ENCODE measurements around the gene CD300LG. TPM values are rescaled to one million over a fixed set of nuclear protein-coding genes. Genes with fewer than 3 reads are reported as not detected.
"Not testable (repeated sequence)": the region's sequence is repeated elsewhere in the genome, so short reads cannot be mapped to it uniquely, and the experiment has no call there.

Gene CD300LG
- total RNA-seq, 1 experiment from 2014 or later = not detected

DNA sequence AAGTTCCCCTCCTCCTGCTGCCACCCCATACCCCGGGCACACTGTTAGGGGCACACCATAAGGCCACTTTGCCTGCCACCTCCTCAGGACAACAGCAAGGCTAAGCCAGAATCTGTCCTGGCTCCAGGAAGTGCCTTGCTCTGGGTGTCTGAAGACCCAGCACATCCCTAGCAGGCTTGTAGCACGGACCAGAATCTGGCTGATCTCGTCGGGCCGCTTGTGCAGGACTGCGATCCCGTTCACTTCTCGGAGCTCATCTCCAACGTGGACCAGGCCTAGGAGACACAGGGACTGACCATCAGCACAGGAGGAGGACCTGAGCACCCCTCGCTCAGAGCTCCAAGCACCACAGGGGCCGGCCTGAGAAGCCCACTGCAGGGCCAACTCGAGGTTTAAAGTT, 21.4 kb upstream of the CD300LG start:
- no peak for DNase-seq (ENCODE audit: low spot score)

DNA sequence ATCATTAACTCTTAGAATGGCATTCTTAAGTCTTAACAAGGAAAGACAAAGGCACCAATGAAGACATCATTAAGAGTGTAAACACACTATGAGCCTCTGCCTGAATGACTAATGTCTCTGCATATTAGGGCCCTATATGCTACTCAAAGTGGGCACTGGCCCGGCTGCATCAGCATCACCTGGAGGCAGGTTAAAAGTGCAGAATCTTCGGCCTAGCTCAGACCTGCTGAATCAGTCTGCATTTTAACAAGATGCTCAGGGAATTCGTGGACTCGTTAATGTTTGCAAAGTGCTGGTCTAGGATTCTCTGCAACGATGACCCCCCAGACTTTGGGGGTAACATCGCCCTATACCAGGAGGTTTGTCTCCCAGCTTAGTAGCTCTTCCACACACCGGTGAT, 20.8 kb upstream of the CD300LG start:
- DNase-seq (ENCODE audit: low spot score) = no peak

DNA sequence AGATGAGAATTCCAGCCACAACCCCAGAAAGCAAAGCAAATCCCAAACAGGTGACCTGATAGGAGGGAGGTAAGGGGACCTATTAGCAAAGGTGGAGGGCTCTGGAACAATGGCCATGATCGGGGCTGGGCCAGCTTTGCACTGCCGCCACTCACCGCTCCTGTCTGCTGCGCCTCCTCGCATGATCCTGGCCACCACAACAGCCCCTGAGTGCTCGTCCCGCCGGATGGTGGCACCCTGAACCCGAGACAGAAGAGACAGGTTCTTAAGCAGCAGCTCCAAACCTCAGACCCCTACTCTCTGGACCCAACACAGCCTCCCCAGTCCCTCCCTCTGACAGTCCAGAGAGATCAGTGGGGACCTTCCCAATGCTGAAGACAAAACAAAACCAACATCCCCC, 19.4 kb upstream of the CD300LG start:
- no peak for DNase-seq (ENCODE audit: low spot score)

DNA sequence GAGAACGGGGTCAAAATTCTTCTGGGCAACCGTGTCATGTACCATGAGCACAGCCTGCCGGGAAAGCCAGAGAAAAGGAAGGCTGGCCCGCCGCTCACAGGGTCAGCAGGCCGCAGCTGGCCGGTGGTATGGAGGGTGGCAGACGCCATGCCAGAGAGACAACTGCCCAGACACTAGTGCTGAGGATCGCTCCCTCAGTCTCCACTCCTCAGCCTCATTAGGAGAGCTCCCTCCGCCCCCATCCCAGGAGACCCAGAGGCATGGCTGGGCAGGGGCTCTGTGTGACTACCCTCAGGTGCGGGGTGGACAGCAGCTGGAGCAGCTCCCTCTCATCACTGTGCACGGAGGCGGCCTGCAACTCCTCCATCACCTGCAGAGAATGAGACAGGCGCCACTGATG, 17.2 kb upstream of the CD300LG start:
- DNase-seq (ENCODE audit: low spot score) = no peak

DNA sequence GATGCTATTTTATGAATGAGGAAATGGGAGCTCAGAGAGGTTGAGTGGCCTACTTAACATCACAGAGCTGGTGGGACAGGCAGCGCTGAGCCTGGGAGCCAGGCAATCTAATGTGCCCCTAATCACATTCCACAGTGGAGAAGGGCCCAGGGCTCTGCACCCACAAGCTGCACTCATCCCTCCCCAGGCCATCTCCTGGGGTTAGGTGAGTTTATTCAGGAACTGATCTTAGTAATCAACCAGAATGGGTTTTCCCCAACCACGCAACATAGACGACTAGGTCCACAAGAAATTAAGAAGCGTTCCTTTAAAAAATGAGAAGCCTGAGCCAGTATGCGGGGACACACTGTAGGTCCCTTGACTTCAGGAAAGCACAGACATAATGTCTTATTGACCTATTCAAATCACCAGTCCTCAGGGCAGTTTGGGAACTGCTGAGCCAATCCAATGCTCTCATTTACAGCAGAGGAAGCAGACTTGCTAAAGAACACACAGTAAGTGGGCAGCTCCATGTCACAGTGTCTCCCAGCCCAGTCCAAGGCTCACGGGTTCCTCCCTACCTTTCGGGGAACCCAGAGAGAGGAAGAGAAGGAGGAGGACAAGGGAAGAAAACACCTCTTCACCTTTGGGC, 16.4 kb upstream of the CD300LG start:
- no peak for DNase-seq (ENCODE audit: low spot score)

DNA sequence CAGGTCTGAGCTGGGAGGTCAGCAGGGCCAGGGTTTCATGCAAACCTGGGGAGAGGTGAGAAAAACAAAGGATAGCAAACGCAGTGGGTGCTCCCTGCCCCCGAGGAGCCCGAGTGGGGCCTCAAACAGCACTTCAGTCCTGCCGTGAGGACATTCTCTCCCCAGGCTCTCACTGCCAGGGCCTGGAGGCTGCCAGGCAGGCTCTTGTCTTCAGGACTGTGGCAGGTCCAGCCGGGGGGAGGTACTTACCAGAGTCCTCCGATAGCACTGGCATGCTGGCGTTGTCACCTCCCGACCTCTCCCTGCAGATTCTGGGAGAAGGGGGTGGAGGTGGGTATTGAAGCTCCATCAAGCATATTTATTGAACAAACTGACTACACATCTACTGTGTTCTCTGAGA, 15.3 kb upstream of the CD300LG start:
- DNase-seq (ENCODE audit: low spot score) = no peak

DNA sequence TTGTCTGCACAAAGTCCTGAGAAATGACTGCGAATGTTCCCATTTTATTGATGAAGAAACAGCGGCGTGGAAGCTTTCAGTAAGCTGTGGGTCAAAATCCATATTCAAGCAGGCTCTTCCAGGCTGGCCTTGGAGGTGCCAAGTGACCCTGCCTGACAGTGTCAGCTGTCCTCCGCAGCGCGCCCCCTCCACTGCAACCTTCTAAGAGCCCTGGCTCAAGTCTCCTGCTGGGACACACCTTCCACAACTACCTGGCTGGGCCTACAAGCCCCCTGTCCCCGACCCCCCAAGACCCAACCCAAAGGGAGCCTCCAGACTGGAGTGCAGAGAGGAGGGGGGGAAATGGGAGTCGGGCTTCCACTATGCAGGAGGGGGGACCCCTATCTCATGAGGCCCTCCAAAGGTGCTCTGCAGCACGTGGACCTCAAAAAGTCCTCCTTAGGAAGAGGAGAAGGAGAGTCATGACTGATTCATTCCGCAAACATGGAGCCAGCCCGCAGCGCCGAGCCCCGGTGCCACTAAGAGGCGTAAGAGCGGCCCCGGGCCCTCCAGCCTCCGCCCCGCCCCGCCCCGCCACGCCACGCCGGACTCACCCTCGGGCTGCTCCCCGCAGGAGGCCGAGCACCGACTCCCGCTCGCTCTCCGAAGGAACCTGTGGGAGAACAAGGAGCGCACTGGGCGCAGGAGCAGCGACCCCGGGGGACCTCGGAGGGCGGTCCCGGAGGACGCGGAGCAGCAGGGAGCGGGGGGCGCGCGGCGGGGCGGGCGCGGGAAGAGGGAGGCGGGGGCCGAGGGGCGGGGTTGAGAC, 14.6 kb upstream of the CD300LG start:
- DNase-seq (ENCODE audit: low spot score) = peak; percentile 29

DNA sequence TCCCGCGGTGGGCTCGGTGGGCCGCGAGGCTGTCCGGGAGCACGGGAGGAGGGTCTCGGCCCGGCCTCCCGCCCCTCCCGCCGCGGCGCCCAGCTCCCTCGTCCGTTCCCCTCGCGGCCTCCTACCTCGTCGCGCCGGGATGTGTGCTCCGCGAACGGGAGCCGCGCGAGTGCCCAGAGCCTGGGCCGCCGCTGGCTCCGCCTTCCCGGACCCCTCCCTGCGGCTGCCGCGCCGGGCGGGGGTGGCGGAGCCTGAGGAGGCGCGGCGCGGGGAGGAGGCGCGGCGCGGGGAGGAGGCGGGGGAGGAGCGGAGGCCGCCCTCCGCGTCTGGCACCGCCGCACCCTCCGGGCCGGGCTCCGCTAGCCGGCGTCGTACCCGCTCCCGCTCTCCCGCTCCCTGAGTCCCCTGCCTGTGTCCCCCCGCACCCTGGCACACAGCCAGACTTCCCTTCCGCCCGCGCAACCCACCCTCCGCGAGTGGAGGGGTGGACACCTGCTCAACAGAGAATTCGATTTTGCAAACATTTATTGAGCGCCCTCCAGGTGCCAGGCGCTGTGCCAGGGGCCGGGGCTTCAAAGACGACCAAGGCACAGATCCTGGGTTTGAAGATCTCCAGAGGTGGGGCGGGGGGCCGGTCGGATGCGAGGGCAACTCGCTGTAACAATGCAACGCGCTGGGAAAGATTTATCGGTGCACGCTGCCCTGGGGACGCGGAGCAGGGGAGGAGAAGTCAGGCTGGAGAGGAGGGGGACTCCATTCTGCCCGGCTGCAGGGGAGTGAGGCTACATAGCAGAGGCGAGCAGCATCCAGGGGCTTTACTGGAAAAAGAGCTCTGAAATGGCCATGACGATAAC, 13.8 kb upstream of the CD300LG start, which contains the start of gene MPP3:
Gene MPP3, minus strand, starts transcription at position 171 of the 854 bp plus-strand sequence. CDS start 1,240 bp downstream, outside the sequence.
- peak; percentile 51 for DNase-seq (ENCODE audit: low spot score)

DNA sequence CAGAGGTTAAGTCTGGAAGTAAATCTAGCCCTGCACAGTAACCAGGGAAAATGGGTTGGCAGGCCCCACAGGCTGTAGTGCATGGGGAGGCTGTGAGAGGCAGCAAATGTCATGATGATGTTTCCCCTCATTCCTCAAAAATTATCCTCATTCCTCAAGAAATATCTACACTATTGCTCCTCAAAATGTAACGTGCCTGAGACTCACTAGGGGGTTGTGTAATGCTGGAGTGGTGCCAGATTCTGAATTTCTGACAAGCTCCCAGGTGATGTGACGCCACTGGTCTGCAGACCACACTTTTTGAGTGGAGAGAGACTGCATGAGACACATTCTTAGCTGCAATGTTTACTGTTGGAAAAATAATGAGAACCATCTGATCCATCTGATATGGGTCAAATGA, 12.9 kb upstream of the CD300LG start:
- no peak for DNase-seq (ENCODE audit: low spot score)

DNA sequence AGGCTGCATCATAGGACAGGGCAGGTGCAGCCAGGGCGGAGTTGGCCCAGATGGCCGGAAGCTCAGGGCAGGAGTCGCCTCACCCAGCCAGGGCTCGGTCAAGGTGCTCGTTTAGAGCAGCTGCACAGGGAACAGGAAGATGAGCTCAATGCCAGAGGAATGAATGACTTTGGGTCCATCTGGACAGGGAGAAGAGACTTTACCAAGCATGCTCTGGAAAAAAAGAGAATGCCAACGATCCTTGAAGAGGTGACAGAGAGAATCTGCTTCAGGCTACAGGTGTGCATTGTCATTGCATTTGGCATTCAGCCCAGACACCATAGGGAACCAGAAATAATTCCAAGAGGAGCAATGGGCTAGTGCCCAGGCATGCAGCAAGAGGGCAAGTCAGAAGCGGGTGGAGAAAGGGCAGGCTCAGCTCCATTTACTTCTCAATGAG, 7.3 kb upstream of the CD300LG start:
- peak; percentile 38 for DNase-seq (ENCODE audit: low spot score)

DNA sequence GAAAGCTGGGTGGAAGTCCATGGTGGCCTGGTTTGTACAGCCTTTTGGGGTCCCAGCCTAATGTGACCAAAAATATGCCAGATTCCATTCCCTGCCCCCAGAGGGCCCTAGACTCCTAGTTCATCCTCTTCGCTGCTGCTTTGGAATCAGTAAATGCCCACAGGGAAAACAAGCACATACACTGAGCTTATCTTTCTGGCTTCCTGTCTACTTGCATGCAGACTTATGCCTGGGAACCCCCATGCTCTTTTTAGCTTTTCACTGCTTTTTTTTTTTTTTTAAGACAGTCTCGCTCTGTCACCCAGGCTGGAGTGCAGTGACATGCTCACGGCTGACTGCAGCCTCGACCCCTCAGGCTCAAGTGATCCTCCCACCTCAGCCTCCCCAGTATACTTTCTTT, 6.2 kb upstream of the CD300LG start:
- peak; percentile 57 for DNase-seq (ENCODE audit: low spot score)

DNA sequence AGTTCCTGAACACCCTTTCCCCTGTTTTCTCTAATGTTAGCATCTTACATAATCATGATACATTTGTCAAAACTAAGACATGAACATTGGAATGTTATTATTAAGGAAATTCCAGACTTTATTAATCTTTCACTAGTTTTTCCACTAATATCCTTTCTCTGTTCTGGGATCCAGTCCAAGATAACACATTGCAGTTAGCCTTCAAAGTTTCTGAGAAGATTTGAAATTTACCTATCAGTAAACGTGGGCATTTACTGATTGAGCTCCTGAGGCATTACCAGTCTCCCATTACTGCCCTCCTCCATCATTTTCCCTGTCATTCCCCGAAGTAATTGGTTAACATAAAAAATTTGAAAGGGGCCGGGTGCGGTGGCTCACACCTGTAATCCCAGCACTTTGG, 5.7 kb upstream of the CD300LG start:
- DNase-seq (ENCODE audit: low spot score) = no peak

DNA sequence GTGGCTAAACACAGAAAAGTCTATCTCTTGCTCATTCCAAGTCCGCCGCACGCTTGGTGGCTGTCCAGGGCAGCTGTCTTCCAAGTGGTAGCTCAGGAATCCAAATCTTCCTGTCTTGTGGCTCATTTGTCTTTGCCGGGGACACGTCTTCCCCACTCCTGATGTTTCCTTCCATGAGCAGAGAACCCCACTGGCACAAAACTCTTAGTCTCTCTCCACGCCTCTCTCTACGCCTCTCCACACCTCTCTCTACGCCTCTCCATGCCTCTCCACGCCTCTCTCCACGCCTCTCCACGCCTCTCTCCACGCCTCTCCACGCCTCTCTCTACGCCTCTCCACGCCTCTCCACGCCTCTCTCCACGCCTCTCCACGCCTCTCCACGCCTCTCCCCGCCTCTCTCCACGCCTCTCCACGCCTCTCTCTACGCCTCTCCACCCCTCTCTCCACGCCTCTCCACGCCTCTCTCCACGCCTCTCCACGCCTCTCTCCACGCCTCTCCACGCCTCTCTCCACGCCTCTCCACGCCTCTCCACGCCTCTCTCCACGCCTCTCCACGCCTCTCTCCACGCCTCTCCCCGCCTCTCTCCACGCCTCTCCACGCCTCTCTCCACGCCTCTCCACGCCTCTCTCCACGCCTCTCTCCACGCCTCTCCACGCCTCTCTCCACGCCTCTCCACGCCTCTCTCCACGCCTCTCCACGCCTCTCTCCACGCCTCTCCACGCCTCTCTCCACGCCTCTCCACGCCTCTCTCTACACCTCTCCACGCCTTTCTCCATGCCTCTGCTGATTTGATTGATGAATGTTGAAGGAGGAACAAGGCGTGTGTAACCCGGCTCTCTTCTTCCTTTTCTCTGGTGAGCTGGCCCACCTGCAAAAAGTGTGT, 4.6 kb upstream of the CD300LG start:
- DNase-seq (ENCODE audit: low spot score) = not testable (repeated sequence)

DNA sequence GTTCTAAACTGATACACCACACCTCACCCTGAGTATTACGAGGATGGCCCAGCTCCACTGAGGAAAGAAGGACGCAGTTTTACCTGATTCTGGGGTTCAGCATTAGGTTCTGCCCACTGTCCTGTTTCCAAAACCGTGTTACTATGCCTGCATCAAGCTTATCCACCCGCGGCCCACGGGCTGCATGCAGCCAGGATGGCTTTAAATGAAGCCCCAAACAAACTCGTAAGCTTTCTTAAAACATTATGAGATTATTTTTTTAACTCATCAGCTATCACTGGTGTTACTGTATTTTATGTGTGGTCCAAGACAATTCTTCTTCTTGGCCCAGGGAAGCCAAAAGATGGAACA, 4.0 kb upstream of the CD300LG start:
- DNase-seq (ENCODE audit: low spot score) = no peak

DNA sequence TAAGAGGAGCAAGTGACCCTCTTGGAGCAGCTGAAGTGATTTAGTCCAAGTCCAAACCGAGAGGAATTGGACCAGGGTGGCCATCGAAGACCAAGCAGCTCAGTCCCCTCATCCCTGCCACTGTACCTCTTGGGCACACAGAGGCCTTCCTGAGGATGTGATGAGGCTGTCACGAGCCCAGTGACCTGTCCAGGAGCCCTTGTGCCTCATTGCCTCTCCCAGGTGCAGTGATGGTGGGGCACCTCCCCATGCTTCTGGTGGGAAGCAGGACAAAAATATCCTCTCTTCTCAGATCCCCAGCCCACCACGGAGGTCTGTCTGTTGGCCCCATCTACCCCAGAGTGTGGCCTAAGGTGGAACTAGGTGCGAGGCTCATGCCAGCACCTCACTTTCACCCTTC, 2.7 kb upstream of the CD300LG start:
- DNase-seq (ENCODE audit: low spot score) = no peak

DNA sequence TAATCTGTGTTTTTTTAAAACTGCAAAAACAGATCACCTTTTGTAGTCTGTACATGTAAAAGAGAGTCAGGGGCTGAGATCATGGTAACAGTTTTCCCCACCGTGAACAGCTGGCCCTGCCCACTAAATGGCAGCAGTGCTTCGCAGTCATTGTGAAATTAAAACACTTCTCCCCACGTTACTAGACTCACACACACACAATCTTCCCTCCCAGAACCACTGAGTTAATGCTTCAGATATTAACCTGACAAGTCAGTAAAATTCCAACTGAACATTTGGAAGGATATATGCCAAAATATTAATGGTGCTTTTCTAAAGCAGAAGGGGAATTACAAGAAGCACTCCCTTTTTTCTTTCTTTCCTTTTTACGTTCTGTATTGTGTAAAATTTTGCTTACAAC, 1.2 kb upstream of the CD300LG start:
- no peak for DNase-seq (ENCODE audit: low spot score)

DNA sequence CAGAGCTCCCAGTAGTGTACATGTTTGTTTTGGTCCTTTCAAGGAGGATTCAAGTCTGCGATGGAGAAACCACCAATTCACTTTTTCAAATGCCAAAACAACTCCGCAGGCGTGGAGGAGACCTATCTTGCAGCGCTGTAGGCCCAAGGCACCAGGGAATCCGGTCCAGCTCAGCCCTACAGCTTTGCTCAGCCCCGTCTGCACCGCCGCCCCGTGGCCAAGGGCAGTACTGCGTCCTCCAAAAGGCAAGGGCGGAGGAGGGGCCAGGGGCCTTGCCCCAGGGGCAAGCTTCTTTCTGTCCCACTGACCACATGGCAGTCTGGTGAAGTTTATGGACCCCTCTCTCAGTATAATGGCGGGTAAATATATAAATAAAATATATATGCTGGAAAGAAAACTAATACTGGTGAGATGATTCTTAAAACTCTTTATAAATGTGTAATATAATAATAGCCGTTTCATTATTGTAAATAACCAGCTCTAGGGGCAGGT, 709 bp upstream of the CD300LG start:
- peak; percentile 65 for DNase-seq (ENCODE audit: low spot score)

DNA sequence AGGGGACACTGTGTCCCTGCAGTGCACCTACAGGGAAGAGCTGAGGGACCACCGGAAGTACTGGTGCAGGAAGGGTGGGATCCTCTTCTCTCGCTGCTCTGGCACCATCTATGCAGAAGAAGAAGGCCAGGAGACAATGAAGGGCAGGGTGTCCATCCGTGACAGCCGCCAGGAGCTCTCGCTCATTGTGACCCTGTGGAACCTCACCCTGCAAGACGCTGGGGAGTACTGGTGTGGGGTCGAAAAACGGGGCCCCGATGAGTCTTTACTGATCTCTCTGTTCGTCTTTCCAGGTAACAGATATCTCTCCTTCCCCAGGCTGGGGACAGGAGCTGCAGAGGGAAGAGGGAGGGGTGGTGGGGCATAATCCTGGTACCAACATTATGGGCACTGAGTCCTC, 1.6 kb downstream of the CD300LG start:
- DNase-seq (ENCODE audit: low spot score) = no peak

DNA sequence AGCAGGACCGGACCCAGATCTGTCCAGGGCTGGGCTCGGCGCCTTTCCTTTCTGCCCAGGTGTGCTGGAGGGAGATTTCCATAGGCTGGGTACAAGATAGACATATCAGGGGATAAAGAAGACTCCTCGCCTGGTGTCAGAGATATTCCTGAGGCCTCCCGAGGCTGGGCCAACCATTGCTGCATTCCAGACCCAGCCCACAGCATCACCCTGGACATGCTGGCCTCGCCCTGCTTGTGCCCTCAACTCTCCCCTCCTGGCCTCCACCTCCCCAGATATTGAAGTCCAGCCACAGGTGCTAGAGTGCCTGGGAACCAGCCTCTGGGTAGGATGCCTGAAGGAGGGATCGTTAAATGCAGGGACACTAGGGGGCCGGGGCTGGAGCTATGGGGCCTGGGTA, 2.1 kb downstream of the CD300LG start:
- DNase-seq (ENCODE audit: low spot score) = no peak

DNA sequence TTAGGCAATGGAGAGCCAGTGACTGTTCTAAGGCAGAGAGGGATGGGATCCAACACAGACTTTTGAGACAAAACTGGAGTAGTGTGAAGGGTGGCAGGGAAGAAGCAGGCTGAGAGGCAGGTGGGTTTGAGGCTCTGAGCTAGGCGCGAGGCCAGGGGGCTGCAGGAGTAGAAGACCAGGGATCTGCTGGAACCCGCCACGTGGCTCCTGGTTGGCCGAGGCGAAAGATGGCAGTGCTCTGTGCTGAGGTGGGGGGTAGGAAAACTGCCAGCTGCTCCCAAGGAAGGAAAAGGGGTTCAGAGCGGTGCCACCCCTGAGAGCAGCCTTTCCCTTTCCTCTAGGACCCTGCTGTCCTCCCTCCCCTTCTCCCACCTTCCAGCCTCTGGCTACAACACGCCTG, 5.6 kb downstream of the CD300LG start:
- DNase-seq (ENCODE audit: low spot score) = no peak

DNA sequence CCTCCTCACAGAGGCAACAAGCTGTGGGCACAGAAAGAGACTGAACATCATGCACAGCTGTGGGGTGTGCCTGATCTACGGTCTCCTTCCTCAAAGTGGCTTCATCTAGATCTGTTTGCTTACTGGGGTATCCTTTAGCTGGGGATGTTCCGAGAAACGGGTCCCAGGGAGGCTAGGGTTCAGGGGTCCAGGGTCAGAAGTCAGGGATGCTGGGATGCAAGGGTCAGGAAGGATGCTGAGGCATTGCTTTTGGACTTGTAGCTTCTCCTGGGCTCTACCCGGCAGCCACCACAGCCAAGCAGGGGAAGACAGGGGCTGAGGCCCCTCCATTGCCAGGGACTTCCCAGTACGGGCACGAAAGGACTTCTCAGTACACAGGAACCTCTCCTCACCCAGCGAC, 6.6 kb downstream of the CD300LG start:
- no peak for DNase-seq (ENCODE audit: low spot score)
